T47D (cell line): ENCODE data around the gene ERGIC3.
A peak's percentile ranks its signal among the peaks of the same experiment; 100 is the strongest.

Experiments
- DNase-seq, 2 experiments: peaks; one replicate each; pipeline versions ENCODE4 v3.0.0 to v3.0.0-alpha.2; 2011 to 2012; ENCODE audit warnings: low read depth in 1 of 2, low spot score in 1 of 2
- JUND ChIP-seq: IDR thresholded peaks from 2 replicates; pipeline ENCODE4 v1.6.1; 2012; ENCODE audit warnings: low read depth
- in situ Hi-C: cut with HindIII; loops from 2 replicates; pipeline ENCODE4 v1.10.0; 2016; ENCODE audit warnings: low sequenced_read_pairs, low pct_unique_long_range_greater_than_20kb

ERGIC3 gene

DNA sequence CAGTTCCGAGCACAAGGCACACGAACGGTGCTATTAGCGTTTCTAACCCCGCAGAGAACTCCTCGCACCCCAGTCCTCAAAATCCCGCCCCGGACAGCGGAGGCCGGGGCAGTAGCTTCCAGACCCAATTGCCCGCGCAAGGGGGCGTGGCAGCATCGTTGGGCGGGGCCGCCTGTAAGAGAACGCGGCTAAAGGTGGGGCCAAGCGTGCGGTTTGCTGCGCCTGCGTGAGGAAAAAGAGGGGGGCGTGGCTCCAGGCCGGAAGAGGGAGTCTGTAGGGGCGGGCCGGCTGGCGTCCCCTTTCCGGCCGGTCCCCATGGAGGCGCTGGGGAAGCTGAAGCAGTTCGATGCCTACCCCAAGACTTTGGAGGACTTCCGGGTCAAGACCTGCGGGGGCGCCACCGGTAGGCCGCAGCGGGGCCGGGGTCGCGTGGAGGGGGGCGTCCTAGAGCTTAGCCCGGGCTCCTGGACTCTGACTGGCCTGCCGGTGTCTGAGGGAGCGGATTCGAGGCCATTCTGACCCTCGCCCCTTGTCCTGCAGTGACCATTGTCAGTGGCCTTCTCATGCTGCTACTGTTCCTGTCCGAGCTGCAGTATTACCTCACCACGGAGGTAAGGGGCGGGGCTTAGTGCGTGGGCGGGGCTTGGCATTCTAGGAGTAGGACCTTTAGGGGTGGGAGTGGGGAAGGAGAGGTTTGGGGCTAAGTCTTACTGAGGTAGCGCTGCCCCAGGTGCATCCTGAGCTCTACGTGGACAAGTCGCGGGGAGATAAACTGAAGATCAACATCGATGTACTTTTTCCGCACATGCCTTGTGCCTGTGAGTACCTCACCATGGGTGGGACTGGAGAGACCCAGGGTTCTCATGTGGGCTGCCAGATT is at the start of gene ERGIC3:
ERGIC3 (plus strand) TSS at position 296 of the 880 bp plus-strand sequence; CDS start at position 316, 20 bp downstream.
- in situ Hi-C loops = no loop called here
- peak; percentile 89 to 98 for DNase-seq
- no peak for TF ChIP-seq JUND

DNA sequence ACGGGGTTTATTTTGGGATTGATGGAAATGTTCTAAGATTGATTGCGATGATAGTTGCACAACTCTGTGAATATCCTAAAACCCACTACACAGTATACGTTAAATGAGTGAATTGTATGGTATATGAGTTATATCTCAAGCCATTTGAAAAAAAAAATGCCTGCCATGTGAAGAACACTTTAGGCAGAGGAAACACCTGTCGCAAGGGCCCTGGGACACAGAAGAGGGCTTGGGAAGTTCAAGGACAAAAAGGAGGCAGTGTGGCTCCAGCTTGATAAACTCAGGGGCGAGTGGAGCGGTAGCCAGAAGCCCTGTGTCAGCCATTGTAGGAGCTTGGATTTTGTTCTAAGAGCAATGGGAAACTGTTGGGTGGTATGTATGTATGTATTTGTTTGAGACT is 49.5 kb upstream of the ERGIC3 start:
- DNase-seq = no peak
- no peak for TF ChIP-seq JUND
- in situ Hi-C loops = no loop called here

DNA sequence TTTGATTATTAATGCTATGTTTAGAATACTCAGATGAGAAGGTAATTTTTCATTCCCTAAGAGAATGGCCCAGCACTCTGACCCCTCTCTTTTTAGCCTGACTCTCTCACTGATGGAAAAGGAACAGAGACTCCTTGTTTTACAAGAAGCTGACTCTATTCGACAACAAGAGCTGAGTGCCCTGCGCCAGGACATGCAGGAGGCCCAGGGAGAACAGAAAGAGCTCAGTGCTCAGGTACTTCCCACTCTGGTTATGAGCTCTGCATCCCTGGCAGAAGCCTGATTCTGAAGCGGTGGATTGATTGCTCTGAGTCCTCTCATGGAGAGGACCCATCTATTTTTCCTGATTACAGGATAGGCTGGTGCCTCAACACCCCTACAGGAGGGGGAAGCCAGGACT is 45.4 kb upstream of the ERGIC3 start:
- no peak for TF ChIP-seq JUND
- no peak for DNase-seq
- in situ Hi-C loops = no loop called here

DNA sequence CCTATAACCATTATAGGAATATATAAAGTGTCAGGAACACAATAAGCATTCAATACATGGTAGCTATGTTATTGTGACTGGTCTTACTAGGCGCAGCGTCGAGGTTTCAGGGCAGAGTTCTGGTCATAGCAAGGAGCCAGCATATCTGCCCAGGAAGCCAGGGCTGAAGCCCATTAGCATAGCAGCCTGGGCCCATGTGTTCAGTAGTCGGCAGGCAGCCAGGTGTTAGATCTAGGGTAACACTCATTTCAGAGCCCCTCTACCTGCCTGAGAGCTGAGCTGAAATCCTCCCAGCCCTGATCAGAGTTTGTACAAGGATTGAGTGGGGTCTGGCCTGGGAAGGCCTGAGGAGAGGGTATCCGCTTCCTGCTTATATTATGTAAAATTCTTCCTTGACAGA is 44.6 kb upstream of the ERGIC3 start:
- no peak for DNase-seq
- no peak for TF ChIP-seq JUND
- in situ Hi-C loops = no loop called here

DNA sequence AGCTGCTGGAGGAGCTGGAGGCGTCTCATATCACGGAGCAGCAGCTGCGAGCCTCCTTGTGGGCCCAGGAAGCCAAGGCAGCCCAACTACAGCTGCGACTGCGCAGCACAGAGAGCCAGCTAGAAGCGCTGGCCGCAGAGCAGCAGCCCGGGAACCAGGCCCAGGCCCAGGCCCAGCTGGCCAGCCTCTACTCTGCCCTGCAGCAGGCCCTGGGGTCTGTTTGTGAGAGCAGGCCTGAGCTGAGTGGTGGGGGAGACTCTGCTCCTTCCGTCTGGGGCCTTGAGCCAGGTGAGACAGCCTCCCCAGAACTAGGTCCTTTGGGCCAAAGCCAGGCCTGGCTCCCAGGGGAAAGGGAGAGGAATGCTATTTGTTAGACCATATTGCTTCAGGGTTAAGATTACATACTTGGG is 44.1 kb upstream of the ERGIC3 start:
- TF ChIP-seq JUND = no peak
- DNase-seq = no peak
- in situ Hi-C loops = no loop called here

DNA sequence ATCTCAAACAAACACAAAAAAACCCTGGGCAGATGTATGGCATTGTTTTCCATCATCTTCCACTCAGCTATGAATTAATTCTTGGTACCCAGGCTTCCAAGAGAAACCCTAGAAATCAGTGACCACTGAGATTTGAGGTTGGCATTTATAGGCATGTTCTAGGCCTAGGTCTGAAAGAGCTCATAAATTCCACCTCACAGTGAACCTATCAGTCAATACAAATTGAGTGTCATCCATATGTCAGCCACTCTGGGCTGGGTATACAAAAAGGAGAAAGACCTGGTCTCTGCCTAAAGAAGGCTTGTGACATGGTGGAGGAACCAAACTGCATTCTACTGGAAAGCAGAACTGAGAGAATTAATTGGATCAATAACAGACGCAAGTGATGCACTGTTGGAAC is 42.6 kb upstream of the ERGIC3 start:
- DNase-seq = no peak
- no peak for TF ChIP-seq JUND
- in situ Hi-C loops = no loop called here

DNA sequence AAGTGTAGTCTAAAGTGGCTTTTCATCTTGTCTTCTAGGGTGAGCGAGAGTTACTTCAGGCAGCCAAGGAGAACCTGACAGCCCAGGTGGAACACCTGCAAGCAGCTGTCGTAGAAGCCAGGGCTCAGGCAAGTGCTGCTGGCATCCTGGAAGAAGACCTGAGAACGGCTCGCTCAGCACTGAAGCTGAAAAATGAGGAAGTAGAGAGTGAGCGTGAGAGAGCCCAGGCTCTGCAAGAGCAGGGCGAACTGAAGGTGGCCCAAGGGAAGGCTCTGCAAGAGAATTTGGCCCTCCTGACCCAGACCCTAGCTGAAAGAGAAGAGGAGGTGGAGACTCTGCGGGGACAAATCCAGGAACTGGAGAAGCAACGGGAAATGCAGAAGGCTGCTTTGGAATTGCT is 39.5 kb upstream of the ERGIC3 start:
- in situ Hi-C loops = no loop called here
- TF ChIP-seq JUND = no peak
- DNase-seq = no peak

DNA sequence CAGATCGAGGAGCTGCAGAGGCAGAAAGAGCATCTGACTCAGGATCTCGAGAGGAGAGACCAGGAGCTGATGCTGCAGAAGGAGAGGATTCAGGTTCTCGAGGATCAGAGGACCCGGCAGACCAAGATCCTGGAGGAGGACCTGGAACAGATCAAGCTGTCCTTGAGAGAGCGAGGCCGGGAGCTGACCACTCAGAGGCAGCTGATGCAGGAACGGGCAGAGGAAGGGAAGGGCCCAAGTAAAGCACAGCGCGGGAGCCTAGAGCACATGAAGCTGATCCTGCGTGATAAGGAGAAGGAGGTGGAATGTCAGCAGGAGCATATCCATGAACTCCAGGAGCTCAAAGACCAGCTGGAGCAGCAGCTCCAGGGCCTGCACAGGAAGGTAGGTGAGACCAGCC is 38.6 kb upstream of the ERGIC3 start:
- in situ Hi-C loops = no loop called here
- no peak for TF ChIP-seq JUND
- no peak for DNase-seq

DNA sequence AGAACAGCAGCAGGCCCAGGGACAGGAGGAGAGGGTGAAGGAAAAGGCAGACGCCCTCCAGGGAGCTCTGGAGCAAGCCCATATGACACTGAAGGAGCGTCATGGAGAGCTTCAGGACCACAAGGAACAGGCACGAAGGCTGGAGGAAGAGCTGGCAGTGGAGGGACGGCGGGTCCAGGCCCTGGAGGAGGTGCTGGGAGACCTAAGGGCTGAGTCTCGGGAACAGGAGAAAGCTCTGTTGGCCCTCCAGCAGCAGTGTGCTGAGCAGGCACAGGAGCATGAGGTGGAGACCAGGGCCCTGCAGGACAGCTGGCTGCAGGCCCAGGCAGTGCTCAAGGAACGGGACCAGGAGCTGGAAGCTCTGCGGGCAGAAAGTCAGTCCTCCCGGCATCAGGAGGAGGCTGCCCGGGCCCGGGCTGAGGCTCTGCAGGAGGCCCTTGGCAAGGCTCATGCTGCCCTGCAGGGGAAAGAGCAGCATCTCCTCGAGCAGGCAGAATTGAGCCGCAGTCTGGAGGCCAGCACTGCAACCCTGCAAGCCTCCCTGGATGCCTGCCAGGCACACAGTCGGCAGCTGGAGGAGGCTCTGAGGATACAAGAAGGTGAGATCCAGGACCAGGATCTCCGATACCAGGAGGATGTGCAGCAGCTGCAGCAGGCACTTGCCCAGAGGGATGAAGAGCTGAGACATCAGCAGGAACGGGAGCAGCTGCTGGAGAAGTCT is 37.9 kb upstream of the ERGIC3 start:
- no peak for DNase-seq
- TF ChIP-seq JUND = no peak
- in situ Hi-C loops = no loop called here

DNA sequence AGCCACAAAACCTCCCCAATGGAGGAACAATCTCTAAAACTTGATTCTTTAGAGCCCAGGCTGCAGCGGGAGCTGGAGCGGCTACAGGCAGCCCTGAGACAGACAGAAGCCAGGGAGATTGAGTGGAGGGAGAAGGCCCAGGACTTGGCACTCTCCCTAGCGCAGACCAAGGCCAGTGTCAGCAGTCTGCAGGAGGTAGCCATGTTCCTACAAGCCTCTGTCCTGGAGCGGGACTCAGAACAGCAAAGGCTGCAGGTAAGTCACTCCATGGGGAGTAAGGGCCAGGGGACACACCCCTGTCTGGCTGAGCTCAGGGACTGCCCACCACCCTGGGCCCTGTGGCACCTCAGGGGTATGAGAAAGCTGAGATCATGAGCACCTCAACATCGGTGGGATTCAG is 37.1 kb upstream of the ERGIC3 start:
- no peak for DNase-seq
- no peak for TF ChIP-seq JUND
- in situ Hi-C loops = no loop called here

DNA sequence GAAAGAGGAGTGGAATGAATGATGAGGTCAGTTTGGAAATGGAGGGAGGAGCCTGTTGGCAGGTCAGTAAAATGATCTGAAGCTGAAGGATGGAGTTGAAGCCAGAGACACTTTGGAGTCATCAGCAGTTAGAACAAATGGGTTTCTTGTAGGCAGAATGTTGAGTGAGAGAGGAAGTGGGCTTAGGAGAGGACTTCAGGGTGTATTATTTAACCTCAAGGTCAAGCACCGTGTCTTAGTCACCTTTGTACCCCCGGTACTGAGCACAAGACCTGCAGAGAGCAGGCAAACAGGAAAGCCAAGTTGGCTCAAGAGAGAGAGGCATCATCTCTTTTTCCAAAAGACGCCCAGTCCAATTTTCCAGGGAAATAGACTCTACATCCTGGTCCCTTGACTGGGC is 35.7 kb upstream of the ERGIC3 start:
- no peak for TF ChIP-seq JUND
- in situ Hi-C loops = no loop called here

DNA sequence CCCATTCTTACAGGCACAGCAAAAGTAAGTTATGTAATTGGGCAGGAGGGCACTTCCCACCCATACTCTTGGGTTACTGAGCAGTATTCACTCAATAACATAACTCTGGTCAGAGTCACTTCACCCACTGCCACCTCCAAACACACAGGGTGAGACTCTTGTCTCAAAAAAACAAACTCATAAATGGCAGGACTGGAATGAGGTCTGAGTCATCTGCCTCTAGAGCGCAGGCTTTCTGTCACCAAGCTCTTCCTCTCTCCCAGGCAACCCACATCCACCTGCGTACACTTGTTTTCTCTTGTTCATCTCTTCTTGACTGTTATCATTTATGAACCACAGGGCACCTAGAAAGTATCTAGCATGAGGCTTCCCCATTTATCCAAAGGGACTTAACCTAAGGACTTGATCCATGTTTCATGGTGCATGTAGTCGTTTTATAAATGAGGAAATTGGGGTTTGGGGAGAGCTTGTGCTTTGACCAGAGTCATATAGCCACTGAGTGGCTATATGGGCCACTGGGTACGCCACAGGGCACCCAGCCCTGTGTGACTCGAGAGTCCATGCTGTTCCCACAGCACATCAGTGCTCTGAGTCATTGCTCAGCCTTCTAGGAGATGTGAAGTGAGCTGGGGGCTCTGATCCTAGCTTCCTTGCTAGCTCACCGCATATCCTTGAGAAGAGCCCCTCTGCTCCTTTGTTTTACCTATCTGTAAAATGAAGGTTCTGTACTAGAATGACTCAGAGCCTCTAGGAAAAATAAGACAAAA is 34.8 kb upstream of the ERGIC3 start:
- no peak for DNase-seq
- TF ChIP-seq JUND = no peak
- in situ Hi-C loops = no loop called here

More for the DNA sequence above, 35.7 kb upstream of the ERGIC3 start:
- DNase-seq = no peak
